NCI-H146 treated with DMSO at 0.1 percent for 48 hours (cell line): Measurements from ENCODE around the gene ALPL.
"Not testable (repeated sequence)": the region's sequence is repeated elsewhere in the genome, so short reads cannot be mapped to it uniquely, and the experiment has no call there.

Source experiments
- DNase-seq: peaks from one replicate; lab custom pipeline; 2025; ENCODE audit not compliant: unreplicated experiment; lab: John Stamatoyannopoulos, UW

ALPL gene

DNA sequence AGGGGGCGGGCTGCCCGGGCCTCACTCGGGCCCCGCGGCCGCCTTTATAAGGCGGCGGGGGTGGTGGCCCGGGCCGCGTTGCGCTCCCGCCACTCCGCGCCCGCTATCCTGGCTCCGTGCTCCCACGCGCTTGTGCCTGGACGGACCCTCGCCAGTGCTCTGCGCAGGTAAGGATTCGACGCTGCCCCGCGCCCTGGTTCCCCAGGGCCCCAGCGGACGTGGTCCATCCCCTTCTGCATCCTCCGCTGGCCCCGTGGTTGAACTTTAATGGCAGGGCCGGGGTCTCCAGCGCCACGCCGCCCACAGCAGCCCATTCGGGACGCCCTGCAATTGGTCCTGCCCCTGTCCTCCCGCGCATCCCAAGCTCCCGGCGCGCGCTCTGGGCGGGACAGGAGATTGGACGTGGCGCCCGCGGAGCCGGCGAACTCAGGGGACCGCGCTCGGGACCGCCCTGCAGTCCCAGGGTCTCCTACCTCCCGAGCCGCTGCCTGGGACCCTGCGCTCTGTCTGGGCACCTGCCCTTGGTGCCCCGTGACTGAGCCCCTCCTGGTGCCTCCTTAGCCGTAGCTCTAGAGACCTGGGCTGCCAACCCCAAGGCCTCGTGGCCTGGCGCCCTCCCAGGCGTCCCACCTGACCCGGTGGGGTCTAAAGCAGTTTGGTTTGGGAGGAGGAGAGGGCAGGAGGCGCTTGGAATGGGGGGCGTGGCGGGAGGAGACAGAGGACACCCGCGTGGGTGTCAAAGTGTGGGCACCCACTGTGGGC lies at the start of gene ALPL:
Gene ALPL, plus strand, starts transcription at position 73 of the 762 bp plus-strand sequence. CDS start 44,659 bp downstream, outside the sequence.
- DNase-seq: no peak

DNA sequence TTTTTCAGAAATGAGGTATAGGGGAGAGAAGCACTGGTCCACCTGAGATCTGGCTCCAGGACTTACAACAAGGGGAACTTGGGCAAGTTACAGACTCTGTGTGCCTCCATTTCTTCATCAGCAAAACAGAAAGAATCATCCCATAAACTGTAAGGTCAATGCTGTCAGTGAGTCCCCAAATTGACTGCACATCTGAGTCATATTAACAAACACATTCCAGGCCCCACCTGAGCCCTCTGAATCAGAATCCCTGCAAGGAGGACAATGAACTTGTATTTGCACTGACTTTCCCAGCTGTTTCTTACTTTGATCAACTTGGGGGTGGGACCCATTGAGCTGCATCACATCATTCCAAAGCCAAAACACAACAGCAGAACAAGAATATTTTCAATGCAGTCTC lies 44.1 kb upstream of the ALPL start:
- not testable (repeated sequence) for DNase-seq

DNA sequence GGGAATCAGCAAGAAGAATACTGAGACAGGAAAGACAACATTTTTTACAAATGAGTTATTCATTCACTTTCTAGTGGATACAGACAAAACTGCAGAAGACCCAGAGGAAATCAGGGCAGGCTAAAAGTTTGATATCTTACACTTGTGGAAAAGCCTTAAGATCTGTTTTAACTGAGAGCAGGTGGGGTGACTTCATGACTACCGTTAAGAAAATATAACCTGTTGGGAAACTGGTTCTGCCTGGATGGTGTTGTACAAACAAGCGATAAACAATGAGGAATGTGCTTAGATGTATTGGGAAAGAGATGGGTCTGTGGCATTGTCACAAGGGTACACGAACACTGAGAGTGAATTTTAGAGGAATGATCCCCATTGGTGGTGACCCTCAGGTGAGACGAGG lies 41.3 kb upstream of the ALPL start:
- DNase-seq: not testable (repeated sequence)

DNA sequence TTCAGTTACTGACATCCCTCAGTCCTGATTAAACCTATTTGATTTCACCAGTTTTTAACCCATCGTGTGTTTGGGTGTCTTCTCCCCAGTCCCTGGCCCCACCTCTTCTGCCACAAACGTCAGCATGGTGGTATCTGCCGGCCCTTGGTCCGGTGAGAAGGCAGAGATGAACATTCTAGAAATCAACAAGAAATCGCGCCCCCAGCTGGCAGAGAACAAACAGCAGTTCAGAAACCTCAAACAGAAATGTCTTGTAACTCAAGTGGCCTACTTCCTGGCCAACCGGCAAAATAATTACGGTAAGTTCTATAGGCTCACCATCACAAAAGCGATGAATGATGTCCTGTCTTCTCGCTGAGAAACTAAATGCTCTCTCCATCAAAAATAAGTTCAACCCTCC lies 40.6 kb upstream of the ALPL start:
- DNase-seq: no peak

DNA sequence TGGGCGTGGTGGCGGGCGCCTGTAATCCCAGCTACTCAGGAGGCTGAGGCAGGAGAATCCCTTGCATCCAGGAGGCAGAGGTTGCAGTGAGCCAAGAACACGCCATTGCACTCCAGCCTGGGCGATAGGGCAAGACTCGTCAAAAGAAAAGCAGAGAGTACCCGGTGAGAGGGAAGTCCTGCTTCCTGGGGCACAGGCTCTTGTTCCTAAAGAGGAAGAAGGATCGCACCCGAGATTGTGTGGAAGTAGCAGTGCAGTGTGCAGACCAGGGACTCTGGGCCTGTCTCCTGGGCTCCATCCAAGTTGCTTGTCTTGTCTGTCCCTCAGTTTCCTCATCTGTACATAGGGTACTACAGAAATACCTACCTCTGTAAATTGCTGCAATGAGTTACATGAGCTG lies 39.6 kb upstream of the ALPL start:
- no peak for DNase-seq

DNA sequence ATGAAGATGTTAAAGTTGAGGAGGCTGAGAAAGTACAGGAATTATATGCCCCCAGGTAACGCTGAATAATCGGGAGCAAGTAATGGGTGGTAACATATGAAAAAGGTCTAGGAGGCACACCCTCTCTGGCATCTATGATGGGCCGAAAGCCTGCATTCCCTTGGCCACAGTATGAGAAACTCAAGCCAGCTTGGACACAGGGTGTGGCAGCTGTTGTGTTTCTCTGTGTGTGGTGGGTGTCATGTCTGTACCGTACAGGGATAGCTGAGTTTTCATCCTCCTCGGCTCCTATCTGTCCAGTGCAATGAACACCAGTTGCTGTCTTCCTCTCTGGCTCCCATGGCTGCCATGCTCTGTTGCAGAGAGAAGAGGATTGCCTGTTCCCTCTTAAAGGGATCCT lies 36.4 kb upstream of the ALPL start:
- DNase-seq: no peak

DNA sequence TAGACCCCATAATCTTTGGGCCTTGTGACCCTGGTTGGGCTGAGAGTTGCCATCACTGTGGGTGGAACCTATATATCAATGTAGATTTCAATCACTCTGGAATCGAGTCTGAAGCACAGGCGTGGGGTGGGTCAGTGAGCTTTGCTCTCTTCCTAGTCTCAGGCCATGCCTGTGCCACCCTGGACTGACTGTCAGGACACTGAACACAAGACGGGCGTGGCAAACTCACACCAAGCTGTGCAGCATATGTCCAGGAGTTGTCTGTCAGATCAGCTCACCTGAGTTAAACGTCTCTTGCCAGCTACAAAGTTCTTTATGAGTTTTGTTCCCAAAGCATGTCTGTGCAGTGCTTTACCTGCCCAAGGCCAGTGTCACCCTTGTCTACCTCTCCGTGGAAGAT lies 30.9 kb upstream of the ALPL start:
- no peak for DNase-seq

GRCh38 chr1:21483881-21484280 lies 25.3 kb upstream of the ALPL start:
- not testable (repeated sequence) for DNase-seq

DNA sequence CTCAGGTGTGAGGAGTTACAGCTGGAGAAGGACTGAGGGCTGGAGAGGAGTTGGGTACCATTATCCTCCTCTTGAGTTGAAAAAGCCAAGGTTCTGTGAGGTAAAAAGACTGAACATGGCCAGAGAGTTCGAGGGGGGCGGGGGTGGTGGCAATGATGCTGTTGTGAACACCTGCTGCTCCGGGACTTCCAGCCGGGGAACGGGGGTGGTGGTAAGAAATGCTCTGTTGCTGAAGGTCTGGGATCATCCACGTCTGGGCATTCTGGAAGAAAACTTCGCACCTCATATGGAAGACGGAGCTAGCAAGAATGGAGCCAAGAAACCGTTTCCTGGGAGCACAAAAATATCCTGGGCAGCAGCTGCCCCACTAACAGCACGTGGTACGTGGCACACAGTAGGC lies 20.1 kb upstream of the ALPL start:
- no peak for DNase-seq

GRCh38 chr1:21490774-21491487 lies 18.3 kb upstream of the ALPL start:
- no peak for DNase-seq

- DNase-seq: peak; percentile 39
Observed at GRCh38 chr1:21491488-21492355, 17.5 kb upstream of the ALPL start.

DNA sequence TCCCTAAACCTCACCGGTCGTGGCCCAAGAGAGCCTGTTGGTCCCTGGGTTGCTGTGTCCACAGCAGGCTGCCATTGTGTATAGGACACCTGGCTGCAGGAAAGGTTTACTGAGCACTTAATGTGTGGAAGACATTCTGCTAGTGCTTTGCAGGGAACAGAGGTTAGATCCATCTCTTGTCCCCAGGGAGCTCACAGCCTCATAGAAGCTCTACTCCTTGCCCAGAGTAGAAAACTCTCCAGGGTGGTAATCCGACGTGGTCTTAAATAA lies 16.9 kb upstream of the ALPL start:
- peak; percentile 39 for DNase-seq

GRCh38 chr1:21494196-21494595 lies 15.0 kb upstream of the ALPL start:
- no peak for DNase-seq

GRCh38 chr1:21495225-21495820 lies 13.9 kb upstream of the ALPL start:
- DNase-seq: no peak

DNA sequence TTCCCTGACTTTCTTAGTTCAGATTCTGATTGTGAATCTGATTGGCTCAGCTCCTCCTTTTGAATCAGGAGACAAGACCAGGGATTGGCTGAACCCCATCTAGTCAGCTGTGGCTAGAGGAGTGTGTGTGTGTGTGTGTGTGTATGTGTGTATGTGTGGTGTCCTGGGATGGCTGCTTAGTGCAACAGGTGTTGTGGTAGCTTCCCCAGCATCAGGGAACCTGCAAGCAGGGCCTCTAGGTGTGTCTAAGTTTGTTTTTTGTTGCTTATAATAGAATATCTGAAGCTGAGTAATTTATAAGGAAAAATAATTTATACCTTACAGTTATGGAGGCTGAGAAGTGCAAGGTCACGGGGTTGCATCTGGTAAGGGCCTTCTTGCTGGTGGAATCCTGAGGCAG lies 13.2 kb upstream of the ALPL start:
- DNase-seq: no peak

- no peak for DNase-seq
Observed at GRCh38 chr1:21496886-21497285, 12.3 kb upstream of the ALPL start.

DNA sequence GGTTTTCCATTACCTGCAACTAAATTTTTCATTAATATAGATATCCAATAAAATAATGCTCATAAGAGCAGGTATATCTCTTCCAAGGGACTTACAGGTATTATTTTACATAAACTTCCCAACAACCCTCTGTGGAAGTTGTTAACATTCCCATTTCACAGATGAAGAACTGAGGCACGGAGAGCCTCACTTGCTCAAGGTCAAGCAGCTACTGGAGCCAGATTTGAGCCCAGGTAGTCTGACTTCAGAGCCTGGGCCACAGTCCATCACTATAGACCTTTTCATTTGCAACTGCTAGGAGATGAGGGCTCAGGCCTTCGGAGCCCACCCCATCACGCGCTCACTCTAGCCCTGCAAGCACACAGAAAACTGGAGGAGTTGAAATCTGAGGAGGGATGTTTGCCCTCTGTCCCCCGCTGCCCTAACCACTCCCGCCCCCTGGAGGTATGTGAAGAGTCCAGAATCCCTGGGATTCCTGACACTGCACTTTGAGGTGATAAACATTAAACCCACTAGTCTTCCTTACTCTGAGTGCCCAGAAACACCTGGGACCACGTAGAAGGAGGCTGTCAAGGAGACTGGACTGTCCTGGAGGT lies 11.7 kb upstream of the ALPL start:
- no peak for DNase-seq

GRCh38 chr1:21499283-21499950 lies 9.8 kb upstream of the ALPL start:
- no peak for DNase-seq

- no peak for DNase-seq
Observed at GRCh38 chr1:21503706-21504377, 5.4 kb upstream of the ALPL start.

GRCh38 chr1:21506804-21507203 lies 2.4 kb upstream of the ALPL start:
- DNase-seq: no peak
